Stimulated activated naive CD4-positive, alpha-beta T cell (primary cell): Measurements from ENCODE around the gene HYLS1.
A peak's percentile ranks its signal among the peaks of the same experiment; 100 is the strongest.

ENCODE experiments used
- DNase-seq, 6 experiments: peaks; one replicate each; lab custom pipeline; 2025; lab: John Stamatoyannopoulos, UW

Gene HYLS1

DNA sequence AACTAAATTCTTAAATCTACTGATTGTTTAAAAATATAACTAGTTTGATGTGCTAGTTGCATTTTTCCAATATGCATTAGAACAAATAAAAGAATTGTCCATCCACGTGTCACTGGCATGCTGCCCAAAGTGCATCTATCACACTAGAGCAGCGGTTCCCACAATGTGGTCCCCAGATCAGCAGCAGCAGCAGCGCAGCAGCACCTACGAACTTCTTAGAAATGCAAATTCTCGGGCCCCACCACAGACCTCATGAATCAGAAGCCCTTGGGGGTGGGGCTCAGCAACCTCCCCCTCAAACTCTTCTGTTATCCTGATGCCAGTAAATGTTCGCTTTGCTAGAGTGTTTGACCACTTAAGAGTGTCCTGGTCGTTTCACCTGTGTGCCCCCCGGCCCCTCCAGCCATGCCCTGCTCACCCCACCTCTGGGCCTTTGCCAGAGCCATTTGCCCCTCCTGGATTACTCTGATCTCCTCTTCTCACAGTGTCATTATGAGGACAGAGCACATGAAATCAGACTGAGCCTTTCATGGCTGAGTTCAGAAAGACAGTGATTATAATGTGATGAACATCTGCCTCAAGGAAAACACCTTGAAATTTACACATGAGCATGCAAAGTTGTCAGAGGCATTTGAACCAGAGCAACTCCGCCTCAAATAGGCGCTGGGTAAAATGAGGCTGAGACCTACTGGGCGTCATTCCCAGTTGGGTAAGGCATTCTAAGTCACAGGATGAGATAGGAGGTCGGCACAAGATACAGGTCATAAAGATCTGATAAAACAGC is 45.8 kb downstream of the HYLS1 start:
- no peak for DNase-seq

GRCh38 chr11:125934473-125934872 is 47.0 kb downstream of the HYLS1 start:
- no peak for DNase-seq

- no peak for DNase-seq
Observed at GRCh38 chr11:125935056-125935455, 47.6 kb downstream of the HYLS1 start.

GRCh38 chr11:125935618-125936199 is 48.2 kb downstream of the HYLS1 start:
- DNase-seq: no peak

DNA sequence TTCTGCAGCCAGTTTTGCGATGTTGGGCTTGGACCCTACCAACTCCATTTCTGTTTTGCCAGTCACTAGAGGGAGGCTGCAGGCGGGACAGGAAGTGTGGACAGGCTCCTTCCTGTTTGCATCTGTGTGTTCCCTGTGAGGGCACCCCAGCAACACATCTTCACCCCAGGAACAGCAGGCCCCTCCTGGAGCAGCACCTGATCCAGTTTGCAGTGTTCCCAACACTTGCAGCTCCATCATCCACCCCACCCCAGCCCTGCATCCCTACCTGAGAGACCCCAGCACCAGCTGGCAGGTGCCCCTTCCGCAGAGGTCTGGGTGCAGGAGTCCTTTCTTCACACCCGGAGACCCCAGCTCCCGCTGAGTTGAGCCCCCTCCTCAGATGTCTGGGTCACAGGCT is 51.0 kb downstream of the HYLS1 start:
- DNase-seq: peak in 1 of 6 experiments; percentile 1

- DNase-seq: no peak
Observed at GRCh38 chr11:125939081-125939521, 51.6 kb downstream of the HYLS1 start.

DNA sequence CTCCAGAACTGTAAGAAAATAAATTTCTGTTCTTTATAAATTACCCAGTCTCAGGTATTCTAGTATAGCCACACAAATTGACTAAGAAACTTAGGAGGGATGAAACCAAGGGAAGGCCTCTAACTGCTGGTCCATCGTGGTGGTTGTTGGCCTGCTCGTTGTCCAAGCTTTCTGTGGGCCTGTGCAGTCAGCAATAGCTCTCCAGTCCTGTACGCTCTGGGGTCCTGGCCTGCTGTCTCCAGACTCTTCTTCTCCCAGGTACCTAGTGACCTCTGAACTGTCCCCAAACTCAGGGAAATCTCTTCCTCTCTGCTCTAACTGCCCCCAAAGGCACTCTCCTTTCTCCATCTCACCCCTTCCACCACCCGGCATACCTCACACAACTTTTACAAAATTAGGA is 52.7 kb downstream of the HYLS1 start:
- DNase-seq: no peak

- DNase-seq: no peak
Observed at GRCh38 chr11:125941267-125941618, 53.8 kb downstream of the HYLS1 start.

DNA sequence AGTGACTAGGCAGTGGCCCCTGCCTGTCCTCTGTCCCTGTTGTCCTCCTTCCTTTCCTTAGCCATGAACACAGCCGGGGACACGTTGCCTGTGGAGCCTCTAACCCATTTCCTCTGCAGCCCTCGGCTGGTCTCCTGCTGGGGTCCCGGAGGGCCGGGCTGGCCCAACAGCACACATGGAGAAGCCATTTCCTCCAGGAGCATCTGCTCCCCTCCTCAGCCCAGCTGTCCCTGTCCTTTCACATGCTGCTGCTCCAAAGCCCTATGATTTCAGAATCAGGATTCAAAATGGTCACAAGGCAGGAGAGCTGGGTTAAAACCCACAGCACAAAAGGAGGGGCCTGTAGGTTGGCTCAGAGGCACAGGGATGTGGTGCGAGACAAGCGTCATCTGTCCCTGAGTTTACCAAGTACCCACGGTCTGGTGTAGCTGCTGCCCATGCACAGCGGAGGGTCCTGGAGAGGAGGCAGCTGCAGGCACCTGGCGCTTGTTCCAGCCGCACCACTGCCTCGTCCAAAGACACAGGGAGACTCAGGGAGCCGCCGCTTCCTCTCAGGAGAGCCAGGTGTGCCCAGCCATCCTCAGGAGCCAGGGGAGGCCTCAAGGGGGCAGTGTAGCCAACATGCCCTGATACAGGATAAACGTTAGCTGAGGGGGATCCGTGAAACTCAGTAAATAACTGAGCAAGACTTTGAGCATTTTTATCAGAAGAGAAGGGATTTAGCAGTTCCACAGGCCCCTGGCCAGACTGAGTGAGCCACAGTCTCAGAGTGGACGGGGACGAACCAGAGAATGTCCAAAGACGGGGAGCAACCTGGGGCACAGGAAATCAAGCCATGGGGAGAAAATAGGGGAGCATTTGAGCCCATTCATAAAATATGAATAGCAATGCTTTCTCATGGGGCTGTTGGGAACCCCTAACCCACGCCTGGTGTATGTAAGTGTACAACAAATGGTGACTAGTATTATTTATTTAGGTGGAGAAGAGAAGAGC is 54.4 kb downstream of the HYLS1 start:
- peak in 5 of 6 experiments; percentile 12 to 43 (median 35) for DNase-seq

- no peak for DNase-seq
Observed at GRCh38 chr11:125942771-125943428, 55.4 kb downstream of the HYLS1 start.

DNA sequence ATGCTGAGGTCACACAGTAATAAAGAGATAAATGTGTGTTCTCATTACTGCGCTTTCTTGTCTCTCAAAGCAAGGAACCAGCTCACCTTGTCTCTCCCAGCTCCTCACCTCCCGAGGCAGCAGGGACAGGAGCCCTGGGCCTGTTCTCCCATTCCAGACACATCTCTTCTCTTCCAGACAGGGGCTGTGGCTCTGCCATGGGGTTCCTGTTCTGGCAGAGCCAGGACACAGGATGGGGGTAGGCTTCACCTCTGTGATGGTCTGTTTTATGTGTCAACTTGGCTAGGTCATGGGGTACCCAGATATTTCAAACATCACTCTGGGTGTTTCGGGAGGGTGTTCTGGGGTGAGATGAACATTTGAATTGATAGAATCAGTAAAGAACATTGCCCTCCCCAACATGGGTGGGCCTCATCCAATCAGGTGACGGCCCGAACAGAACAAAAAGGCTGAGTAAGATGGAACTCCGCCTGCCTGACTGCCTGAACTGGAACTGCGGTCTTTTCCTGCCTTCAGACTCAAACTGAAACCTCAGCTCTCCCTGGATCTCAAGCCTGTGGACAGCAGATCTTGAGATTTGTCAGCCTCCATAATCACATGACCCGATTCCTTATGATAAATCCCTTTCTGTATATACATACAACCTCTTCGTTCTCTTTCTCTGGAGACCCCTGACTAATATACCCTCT is 56.3 kb downstream of the HYLS1 start:
- DNase-seq: no peak

DNA sequence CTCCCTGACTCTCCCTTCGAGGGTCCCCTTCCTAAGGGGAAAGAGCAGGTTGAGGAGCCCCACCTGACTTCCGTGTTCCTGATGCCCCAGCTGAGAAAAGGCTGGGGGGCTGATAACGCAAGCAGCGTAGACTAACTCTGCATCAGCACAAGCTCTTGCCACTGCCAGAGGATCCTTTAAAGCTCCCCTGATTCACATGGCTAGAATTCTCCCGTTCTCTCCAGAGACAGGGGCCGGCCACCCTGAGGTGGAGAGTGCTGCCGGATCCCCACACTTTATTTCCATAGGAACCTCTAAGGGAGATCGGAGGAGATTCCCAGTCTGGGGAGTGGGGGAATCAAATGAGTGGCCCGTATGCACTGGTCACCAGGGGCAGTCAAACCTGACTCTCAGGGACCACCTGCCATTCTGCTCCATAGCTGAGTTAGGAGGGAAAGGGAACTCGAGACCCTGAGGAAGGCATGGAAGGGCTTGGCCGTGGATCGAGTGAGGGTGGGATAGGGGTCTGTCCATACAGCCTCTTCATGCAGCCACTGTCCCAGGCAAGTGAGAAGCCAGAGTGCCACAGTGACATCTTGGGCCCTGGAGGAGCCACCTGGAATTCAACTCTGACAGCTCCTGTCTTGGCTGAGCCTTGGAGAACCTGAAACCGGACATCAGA is 57.0 kb downstream of the HYLS1 start:
- no peak for DNase-seq

GRCh38 chr11:125945011-125945796 is 57.7 kb downstream of the HYLS1 start:
- no peak for DNase-seq

GRCh38 chr11:125945797-125946520 is 58.5 kb downstream of the HYLS1 start, which contains the start of gene VSIG10L2:
TSS of gene VSIG10L2 (plus strand) at chr11:125946044. CDS start at chr11:125946056, 12 bp downstream.
- DNase-seq: no peak

DNA sequence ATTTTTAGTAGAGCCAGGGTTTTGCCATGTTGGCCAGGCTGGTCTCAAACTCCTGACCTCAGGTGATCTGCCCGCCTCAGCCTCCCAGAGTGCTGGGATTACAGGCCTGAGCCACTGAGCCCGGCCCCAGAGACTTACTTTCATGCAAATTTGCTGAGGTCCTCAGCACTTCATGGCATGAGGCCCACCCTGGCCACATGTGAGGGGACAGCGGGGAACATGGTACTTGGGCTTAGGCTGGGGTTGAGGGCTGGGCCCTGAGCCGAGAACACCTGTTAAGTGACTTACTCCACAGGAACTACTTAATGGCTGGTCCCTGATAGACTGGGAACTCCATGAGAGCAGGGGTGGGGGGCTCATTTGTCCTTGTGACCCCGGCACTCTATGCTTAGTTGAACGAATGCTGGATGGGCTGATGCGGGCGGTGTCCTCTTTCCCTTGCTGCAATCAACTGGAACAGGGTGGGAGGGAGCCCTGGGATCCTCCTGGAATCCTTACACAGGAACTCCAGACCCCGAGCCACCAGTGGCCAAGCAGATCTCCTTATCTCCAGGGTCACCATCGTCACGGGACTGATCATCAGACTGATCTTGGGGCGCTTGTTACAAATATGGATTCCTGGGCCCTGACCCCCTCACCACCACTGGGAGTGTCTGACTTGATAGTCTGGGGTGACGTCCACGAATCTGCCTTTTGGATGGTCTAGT is 59.4 kb downstream of the HYLS1 start:
- DNase-seq: no peak

DNA sequence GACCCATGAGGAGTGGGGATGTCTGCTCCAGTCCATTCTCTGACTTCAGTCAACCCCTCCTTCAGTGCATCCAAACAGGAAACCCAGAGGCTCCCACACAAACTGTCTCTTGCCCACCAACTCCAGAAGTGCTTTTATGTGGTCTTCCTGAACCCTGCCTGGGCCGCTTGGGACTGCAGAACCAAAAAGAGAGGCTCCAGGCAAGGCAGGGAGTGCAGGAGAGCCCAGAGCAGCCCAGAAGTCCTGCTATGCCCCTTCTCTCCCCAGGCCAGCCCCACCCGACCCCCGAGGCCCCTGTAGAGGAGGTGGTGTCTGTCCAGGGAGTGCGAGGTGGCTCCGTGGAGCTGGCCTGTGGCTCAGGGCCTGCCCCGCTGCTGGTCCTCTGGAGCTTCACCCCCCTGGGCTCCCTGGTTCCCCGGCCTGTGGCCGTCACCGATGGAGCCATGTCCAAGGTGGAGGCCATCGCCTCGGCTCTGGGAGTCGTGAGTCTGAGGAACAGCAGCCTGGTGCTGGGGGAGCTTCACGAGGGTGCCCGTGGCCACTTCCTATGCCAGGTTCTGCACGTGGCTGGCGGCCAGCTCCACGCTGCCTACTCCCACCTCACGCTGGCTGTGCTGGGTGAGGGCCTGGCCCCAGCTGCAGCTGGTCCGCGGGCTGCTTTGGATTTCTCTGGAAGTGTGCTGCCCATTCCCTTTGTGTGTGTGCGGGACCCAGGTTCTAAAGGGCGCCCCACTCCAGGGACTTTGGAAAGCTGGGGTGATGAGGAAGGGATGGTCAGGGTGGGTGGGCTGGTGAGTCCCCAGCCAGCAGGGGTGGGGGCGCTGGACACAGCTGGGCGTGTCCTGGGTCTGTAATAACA is 60.2 kb downstream of the HYLS1 start:
- no peak for DNase-seq

DNA sequence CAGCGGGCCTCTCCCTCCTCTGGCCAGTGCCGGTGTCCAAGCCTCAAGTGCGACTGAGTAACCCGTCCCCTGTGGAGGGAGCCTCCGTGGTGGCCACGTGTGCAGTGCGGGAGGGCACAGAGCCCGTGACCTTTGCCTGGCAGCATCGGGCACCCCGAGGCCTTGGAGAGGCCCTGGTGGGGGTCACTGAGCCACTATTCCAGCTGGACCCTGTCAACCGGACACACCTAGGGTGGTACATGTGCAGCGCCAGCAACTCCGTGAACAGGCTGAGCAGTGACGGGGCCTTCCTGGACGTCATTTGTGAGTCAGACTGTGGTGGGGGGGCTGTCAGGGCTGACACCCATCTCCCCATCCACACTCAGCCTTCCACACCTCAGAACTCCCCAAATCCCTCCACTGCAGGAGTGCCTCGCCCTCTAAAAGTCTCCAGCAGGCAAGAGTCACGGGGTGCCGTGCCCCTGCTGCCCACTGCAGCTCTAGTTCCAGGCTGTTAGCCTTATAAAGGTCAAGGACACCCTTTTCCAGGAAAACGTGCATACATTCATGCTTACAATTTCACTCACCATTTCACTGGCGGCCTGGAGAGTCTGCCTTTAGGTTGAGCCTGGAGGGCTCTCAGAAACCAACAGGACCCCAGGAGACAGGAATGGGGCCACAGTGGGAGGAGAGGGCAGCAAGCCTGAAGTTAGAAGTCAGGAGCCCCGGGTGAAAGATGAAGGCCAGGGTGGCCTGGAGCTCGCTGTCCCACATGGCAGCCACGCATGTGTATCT is 61.0 kb downstream of the HYLS1 start:
- DNase-seq: no peak
